Stimulated activated CD8-positive, alpha-beta memory T cell treated with anti-CD3 and anti-CD28 coated beads, Interleukin-12 subunit alpha, Interleukin-12 subunit beta, amount 100 ng/mL, for 4 hours (primary cell): Measurements from ENCODE around the gene RPN2.

Experiments used
- DNase-seq: peaks from one replicate; pipeline ENCODE4 v3.0.0-alpha.2; 2020; ENCODE audit warnings: low read depth

Gene RPN2

GRCh38 chr20:37243076-37243936, 64.2 kb downstream of the RPN2 start:
- DNase-seq = no peak

- DNase-seq = no peak
Measured at GRCh38 chr20:37243937-37244571, 64.9 kb downstream of the RPN2 start.

DNA sequence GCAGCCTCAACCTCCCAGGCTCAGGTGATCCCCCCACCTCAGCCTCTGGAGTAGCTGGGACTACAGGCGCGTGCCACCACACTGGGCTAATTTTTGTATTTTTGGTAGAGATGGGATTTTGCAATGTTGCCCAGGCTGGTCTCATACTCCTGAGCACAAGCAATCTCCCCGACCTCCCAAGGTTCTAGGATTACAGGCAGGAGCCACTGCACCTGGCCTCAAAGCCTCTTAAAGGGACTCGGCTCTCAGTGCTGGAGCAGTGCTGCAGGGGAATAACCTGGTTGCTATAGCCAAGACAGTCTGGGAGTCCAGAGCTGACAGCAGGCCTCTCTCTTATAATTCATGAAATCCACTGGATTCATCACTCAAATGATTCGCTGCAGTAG, 65.4 kb downstream of the RPN2 start:
- no peak for DNase-seq

DNA sequence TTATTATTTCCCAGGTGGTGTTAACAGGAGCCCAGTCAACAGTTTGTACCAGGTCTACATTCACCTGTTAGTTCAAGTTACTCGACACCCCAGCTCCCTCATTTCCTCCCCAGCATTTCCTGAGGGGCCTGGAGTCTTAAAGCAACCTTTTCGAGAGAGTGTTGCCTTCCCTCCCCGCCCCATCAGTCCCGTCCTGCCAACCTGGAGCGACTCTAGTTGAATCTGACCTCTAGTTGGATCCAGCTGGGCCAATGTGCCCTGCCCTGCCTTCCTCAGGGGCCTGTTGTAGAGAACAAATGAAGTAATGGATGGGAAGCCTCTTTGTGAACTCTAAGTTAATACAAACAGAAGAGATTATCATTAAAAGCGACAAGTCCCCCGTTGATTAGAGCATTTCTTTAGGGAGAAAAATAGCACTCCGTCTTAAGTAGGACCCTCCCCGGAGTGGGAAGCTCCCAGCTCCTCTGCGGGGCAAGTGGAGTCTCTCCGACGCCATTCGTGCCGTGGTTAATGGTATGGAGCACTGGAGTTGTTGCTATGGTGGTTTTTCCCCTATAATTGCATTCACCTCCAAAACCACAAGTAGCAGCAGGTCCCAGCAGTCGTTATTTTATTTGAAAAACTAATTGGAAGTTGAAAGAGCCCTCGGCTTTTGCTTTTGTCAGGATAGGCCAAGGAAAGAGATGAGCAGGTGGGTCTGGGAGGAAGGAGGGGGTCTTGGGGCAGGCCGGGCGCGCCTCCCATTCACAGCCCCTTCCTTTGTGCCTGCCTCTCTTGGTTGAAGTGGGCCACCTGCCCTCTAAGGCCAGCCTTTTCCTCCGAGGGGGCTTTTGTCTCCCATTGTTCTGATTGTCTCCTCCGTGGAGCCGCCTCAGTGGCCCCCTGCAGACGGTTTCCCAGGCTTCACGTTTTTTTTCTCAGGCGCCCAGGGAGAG, 66.4 kb downstream of the RPN2 start:
- DNase-seq = no peak

DNA sequence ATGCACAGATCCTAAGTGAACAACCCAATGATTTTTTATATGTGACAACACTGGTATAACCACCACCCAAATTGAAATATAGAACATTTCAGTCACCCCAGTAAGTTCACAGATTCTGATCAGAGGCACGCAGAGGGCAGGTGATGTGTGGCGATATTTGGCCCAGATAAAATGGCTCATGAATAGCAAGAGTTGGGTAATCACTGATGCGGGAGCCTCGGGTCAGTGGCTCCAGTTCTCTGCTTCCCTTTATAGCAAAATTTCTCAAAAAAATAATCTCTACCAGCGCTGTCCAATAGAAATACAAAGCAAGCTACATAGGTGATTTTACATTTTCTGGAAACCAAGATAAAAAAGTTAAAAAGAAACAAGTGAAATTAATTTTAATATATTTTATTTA, 67.6 kb downstream of the RPN2 start:
- no peak for DNase-seq

DNA sequence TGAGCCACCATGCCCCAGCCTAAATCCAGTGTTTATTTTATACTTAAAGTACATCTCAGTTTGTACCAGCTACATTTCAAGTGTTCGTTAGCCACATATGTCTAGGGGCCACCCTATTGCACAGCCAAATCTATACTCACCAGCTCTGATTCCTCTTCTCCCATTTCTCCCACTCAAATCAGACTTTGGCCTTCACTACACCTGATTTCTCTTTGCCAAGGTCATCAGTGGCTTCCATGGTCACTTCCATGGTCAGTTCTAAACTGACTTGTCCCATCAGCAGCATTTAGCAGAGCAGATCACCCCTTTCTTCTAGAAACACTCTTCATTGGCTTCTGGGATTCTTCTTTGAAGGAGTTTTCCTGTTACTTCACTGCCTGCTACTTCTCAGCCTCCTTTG, 68.4 kb downstream of the RPN2 start:
- DNase-seq = no peak

GRCh38 chr20:37249304-37249703, 70.2 kb downstream of the RPN2 start:
- DNase-seq = no peak

GRCh38 chr20:37251825-37252477, 72.8 kb downstream of the RPN2 start:
- DNase-seq = no peak

DNA sequence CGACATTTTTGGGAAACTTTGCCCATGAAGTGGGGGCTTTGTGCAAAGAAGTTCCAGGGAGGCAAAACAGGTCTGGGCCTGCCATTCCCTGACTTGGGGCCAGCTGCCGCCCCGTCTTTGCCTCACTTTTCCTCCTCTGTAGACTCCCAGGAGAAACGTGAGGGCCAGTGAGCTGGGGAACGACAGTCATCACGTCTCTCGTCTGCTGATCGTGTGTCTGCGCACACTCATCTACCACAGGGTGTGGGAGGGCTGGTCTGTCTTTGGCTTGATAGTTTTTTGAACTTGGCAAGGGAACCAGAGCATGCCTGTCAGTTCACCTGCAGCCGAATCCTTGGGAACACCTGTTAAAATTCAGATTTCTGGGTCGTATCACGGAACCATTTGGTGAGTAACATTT, 74.0 kb downstream of the RPN2 start:
- no peak for DNase-seq

- DNase-seq = no peak
Measured at GRCh38 chr20:37254114-37254878, 75.2 kb downstream of the RPN2 start.

GRCh38 chr20:37256286-37256685, 77.2 kb downstream of the RPN2 start:
- DNase-seq = no peak

DNA sequence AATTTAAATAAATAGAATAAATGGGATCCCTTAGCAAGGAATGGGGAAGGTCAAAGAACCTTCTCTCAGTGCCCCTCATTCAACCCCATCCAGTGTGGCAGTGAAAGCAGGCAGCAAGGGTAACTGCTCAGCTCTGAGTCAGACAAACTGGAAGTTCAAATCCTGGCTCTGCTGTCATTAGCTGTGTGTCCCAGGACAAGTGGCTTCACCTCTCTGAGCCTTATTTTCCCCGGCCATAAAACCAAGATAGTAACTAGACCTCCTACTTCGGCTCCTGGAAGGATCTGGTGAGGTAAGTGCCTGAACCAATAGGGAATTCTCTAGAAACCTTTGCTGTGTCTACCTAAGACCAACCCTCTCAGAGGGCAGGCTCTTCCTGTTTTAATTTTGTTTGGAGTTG, 78.4 kb downstream of the RPN2 start:
- no peak for DNase-seq

GRCh38 chr20:37257988-37258387, 78.9 kb downstream of the RPN2 start:
- DNase-seq = no peak

DNA sequence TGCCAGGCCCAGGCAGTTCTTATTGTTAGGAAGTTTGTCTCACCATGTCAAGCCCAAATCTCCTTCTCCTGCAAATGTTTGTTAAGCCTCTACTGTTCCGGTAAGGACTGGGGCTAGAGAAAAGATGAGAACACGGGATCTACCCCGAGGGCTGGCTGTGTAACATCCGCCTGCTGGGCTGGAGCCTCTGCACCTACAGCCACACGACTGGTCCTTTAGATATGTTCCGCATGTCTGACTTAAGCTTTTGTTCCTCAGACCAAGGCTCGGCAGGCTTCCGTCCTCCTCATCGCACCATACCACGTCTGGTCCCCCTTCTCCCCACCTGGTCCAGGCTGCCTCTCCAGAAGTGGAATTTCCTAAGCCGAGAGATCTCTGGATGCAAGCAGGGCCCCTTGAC, 79.9 kb downstream of the RPN2 start:
- DNase-seq = no peak

DNA sequence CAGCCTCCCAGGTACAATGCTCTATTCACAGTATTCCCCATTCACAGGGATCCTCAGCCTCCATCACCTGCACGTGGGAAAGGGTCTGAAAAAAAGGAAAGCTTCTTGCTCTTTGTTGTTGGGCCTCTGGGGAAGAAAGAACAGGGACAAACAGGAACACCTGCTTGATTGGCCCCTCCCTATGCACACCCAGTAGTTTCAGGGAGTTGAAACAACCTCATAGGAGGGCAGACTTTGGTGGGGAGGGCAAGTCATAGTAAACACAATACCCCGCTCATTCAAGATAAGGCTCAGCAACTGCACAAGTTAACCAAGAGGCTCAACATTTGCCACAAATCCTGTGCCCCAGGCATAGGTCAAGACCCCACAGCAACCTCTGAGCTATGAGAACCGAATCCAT, 80.7 kb downstream of the RPN2 start:
- DNase-seq = no peak

DNA sequence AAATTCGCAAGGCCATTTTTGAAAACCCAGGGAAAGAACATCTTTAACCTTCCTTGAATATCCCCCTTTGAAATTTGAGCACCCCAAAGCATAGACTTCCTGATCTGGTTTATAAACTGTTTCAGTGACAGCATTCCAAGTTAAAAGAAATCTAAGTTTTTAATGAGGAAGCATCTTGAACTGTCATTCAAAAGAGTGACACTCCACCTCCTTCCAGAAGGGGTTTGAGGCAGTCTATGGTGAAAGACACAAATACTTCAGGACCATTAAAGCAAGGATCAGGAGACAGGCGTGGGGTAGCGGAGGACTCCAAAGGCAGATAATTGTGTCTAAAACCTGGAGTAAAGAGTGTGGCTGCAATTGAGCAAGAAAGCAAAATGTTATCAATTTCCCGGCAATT, 81.8 kb downstream of the RPN2 start:
- DNase-seq = no peak

GRCh38 chr20:37261714-37262113, 82.6 kb downstream of the RPN2 start, which contains the start of gene GHRH:
GHRH (minus strand) TSS chr20:37261814; CDS start chr20:37256889, 4,925 bp downstream.
- DNase-seq = no peak

- DNase-seq = no peak
Measured at GRCh38 chr20:37262505-37262904, 83.4 kb downstream of the RPN2 start.

DNA sequence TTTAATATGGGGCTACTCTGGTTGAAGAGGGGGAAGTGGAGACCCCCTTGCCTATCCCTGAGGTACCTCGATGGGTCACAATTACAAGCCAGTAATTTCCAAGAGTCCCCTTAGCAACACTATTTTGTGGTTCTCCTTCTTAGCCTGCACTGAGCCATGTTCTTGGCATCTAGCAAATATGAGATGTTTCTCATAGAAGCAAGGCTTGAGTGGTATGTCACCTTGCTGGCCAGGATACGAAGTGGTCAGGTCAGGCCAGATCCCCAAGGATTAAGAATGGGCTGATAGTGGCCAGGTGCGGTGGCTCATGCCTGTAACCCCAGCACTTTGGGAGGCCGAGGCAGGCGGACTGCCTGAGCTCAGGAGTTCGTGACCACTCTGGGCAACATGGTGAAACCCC, 84.6 kb downstream of the RPN2 start:
- DNase-seq = no peak

- no peak for DNase-seq
Measured at GRCh38 chr20:37265152-37265551, 86.0 kb downstream of the RPN2 start.

DNA sequence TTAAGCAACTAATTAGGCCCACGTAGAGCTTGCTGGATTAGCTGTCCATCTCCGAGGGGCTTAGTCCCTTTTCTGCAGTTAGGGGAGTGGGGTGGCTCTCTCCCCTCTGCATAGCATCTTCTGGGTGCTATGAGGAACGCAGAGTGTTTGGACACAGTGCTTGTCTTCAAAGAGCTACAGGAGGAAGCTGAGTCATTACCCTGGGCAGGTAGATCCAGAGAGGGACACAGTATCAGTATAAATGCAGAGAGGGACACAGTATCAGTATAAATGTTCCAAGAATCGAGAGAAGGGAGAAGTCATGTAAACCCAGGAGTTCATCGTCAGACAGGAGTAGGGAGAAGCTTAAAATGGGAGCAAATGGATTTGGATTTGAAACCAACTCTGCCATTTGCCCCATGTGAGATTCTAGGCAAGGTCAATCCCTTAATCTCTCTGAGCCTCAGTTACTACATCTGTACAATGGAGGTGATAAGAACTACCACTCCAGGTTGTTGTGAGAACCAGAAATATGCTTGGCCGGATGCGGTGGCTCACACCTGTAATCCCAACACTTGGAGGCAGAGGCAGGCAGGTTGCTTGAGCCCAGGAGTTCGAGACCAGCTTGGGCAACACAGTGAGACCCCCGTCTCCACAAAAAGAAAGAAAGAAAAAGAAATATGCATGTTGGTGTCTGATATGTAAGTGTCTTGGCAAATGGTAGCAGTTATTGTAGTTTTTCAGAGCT, 88.0 kb downstream of the RPN2 start:
- DNase-seq = no peak
